GM19397 (cell line): Measurements from ENCODE around the gene CACNA1D.

Experiments used
- ATAC-seq: cut with Tn5 transposase; IDR thresholded peaks from one replicate; pipeline ENCODE4 v1.9.1; 2021; ENCODE audit warnings: mild to moderate bottlenecking, moderate library complexity; ENCODE audit not compliant: unreplicated experiment

Gene CACNA1D

DNA sequence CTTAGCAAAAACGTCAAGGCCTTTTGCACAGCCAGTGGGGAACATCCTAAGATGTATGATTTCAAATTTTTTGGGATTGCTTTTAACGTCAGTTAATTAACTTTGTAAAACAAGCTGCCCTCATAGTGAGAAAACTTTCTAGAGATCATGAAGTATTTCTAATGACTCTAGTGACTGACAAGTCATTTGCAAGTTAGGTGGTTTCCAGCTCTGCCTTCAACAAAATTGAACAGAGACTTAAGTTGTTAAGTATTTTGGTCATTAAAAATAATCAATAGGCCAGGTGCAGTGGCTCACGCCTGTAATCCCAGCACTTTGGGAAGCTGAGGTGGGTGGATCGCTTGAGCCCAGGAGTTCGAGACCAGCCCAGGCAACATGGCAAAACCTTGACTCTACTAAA, 280.6 kb downstream of the CACNA1D start:
- no peak for ATAC-seq

DNA sequence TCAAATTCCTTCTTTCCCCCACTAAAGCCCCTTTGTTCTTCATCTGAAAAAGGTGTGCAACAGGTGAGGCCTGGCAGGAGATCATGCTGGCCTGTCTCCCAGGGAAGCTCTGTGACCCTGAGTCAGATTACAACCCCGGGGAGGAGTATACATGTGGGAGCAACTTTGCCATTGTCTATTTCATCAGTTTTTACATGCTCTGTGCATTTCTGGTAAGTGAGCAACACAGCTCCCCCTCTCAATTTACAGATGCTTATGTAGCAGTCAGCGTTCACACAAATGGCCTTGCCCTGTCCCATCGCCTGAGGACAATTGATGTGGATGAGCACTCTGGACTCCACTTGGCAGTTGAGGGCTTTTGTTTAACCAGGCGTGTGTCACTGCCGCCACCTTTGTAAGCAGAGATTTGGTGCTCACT, 281.4 kb downstream of the CACNA1D start:
- ATAC-seq, result no peak

DNA sequence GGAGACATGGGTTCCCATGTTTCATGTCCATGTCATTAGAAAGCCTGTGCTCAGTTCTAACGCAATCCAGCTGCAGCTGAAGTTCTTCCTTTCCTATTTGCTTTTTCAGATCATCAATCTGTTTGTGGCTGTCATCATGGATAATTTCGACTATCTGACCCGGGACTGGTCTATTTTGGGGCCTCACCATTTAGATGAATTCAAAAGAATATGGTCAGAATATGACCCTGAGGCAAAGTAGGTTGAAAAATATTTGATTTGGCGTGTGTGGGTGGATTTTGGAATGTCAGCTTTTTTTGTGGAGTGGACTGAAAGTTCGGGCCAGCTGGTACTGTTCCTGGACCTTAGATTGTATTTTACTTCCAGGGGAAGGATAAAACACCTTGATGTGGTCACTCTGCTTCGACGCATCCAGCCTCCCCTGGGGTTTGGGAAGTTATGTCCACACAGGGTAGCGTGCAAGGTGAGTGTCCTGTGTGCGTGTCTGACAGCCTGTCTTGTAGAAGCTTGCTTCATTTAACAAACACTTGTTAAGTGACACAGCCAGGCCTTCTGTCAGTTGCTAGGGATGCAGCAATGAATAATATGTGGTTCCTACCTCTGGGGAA, 282.2 kb downstream of the CACNA1D start:
- ATAC-seq, result no peak

DNA sequence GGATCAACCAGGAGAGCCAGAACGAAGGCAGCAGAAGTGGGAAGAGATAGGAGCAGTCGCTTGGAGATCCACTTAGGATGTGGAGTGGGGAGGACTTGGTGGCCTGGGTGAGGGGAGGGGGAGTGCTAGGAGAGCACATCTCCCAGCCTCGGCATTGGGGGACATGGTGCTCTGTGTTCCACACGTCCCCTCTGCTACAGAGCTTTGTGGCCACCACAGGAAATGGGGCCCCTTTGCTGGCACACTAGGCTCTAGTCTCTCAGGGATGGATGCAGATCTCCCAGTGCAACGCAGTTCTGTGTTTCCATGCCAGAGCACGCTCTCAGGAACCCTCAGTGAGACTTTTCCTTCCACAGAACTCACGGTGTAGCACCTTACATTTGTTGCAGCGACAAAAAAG, 283.1 kb downstream of the CACNA1D start:
- ATAC-seq, result no peak

DNA sequence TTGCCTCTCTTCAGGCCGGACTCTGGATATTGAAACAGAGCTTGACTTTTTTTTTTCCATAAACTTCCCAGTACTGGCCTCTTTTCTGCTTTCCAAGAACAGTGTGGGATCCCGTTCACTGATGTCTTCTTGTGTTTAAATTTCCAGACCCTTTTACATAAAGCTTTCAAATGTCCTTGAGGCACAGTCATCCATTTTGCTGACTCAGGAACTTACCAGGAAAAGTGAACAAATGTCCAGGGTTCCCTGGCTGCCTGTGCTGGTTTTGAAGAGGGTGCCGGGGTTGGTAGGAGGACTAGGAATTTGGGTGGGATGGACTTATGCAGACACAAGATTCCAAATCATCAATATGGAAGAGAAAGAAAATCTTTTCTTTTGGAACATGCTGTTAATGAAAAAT, 283.7 kb downstream of the CACNA1D start:
- no peak for ATAC-seq

DNA sequence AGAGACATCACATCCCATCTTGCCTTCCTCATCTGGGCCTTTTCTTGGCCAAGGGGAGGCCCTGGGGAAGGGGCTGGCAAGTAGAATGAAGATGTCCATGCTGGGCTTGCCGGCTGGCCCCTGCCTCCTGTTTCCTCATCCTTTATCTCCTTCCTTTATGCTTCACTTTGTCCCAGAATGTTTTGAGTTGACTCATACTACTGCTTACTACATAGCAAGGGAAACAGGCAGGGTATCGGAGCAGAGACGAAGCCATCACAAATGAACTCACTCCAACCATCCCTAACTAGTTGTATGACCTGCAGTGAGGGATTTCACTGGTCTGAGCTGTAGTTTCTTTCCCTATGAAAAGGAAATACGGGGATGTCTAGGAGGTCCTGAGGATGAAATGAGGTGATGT, 285.8 kb downstream of the CACNA1D start:
- no peak for ATAC-seq

DNA sequence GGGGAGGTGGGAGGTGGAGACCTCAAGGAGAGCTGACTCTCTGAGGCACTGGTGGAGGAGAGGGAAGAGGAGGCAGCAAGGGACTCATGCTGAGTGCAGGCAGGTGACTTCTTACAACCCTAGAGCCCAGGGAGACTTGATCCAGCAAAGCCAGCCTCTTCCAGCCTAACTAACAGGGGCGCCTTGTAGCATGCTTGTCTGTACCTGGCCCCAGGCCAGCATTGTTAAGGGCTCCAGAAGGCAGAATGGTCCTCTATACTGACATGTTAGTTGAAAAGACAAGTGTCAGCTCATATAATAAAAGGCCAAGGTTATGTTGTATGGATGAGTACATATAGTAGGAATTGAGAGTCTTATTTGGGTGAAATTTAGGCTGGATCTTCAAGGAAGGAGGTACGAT, 286.4 kb downstream of the CACNA1D start:
- no peak for ATAC-seq

DNA sequence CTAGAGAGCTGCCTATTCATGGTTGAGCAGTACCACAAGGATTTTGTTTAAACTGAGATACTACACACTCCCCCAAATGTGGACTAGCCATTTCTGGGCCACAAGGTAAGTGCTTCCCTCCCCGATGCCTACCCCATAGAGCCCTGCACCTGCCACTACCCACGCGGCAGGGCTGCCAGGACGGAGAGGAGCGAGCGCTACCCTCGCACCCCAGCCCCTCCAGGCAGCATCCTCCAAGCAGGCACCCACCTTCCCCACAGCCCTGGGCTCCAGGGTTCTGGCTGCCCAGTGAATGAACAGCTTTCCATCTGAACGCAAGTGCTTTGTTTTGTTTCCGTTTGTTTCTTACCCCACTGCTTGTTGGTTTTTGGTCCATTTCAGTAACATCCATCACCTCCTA, 292.6 kb downstream of the CACNA1D start:
- no peak for ATAC-seq

DNA sequence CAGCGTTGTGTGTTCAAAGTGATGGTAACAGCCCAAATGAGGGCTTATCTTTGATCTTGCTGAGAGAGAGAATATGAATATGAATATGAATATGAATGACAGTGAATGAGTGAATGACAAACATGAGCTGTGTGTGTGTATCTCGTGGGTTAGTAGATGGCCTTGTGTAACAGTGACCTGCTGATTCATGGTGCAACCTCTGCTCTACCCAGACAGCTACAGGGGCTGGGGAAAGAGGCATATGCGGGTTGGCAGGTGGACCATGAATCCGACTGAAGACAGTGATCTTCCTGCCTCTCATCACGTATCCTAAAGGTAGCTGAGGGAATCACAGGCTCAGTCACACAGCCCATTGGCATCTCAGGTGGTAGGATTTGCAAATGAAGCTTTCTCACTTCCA, 293.6 kb downstream of the CACNA1D start:
- ATAC-seq, result no peak

DNA sequence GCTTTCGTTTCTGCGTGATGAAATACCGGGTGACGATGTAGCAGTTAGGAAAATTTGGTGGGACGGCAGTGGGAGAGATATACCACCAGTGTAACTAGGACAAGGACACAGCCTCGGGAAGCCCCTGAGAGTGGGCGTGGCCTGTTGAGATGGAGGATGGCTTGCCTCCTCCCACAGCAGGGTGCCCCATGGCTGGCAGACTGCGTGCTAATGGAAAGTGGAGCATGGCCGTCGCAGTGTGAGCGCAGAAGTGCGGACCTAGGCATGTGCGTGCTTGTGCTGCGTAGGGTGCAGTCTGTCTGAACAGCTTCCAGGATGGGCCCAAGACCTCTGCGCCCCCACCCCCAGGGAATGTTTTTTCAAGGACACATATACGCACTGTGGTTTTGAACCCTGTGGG, 295.0 kb downstream of the CACNA1D start:
- no peak for ATAC-seq

DNA sequence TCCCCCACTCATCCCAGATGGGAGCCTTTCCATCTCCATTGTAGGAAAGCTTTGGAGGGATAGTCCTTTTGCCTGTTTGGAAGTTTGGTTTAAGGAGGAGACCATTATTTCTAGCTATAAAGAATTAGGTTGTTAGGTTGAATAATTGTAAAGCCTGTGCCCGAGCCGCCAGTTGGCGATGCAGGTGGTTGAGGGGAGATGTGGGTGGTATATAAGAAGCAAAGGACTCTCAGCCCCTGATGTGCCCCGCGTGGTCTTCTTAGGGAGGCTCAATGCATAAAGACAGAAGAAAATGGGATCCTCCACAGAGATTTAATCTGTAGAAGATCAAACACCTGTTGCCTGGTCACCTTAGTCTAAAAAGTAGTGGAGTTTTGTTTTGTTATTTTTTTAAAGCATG, 296.1 kb downstream of the CACNA1D start:
- no peak for ATAC-seq

DNA sequence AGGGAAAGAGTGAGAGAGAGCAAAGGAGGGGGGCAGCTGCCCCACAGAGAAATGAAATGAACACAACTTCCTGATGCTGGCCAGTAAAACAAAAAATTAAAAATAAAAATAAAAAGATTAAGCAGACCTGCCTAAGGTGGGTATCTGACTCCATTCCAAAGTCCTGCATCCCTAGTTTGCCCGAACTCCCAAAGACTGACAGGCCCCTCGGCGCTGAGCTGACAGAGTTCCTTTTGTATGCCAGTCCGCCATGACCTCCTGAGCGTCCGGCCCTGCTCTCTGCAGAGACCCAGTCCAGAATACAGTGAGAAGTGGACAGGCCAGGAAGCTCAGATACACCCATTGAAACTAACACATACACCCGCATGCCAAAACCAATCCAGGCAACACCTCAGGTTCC, 296.9 kb downstream of the CACNA1D start:
- ATAC-seq, result no peak

DNA sequence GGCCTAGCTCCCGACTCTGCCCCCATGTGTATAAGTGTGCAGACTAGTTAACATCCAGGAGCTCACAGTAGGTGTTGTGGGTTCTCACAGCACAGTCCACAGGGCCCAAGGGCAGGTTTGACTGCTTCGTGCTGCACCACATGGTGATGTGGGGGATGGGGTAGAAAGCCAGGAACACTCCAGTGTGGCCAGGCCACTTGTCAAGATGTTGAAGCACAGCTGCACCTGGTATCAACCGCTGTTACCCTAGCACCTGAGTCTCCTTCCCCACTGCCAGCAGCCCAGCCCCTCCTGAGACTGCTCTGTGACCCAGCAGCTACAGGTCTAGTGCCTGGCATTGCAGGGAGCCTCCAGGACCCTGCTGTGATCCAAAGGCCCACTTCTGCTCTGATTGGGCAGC, 298.5 kb downstream of the CACNA1D start:
- ATAC-seq, result no peak

DNA sequence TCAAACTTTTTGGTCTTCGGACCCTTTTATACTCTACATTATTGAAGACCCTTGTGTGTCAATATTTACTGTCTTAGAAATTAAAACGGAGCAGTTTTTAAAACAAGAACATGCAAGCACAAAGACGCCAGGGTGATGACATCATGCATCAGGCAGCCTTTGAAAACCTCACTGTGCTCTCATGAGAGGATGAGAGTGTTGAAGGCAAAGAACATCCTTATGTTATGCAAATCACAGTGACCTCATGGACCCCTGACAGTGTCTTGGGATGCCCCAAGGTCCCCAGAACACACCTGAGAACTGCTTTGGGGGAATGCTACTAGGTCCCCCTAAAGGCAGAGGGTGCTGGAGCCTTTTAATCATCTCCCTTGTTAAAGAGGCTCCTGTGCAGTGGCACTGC, 300.2 kb downstream of the CACNA1D start:
- no peak for ATAC-seq

DNA sequence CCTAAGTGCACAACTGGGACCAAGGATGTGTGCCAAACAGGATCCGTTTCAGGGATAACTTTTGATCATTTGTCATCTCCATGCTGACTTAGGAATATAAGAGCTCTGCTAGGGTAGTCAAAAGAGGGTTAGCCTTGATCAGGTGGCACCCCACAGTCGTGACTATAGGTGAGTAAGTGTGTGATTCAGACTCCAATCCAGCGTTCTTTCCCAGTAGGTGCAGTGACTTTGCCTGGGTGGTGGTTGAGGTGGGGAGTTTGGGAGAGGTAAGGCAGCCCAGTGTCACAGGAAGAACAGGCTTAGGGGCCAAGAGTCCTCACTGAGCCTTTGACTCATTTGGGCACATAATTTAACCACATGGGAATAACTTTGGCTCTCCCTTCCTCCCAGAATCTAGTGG, 300.8 kb downstream of the CACNA1D start:
- no peak for ATAC-seq

DNA sequence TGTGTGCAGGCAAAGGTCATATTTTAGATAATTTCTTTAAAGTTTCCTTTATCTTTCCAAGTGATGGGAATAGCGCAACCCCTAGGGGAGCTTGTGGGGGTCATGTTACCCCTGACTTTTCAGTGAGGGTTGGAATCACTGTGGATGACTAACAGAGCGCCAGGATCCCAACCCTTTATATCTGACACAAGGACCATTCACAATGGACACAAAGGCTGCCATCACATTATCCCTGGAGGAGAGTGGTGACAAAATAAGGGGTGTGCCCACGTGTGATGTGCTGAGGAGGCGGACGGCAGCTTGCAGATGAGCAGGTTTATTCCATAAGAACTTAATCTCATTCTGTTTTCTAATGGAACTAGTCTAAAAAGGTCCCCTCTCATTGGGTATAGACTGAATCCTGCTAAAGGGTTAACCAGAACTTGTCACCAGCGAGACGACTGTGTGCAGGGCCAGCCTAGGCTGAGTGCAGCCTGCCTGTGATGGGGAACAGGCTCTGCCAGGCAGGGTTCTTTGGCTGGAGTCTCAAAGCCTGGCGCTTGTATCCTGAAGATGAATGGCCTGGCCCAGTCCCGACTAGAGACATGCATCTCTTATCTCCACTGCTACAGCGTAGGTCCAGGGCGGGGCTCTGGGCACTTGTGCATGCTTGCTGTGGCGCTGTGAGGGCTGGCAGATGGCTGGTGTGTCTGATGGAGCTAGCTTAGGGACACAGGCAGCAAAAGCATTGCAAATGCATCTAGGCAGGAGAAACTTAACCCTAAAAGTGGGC, 301.6 kb downstream of the CACNA1D start:
- no peak for ATAC-seq

DNA sequence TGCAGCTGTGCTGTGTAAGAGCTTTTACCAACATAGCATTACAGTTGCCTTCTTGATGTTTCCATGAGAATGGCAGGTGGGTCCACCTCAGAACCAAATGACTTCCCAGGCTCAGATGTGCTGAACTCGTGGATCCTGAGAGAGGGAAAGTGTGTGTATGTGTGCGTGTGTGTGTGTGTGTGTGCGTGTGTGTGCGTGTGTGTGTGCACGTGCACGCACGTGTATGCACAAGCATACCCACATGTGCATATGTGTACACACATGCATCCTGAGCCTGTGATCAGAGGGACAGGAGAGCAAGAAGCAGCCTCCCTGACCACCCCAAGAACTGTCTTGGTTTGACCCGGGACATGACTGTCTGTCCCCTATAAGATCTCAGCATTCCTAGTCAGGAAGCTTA, 303.7 kb downstream of the CACNA1D start:
- ATAC-seq, result no peak

DNA sequence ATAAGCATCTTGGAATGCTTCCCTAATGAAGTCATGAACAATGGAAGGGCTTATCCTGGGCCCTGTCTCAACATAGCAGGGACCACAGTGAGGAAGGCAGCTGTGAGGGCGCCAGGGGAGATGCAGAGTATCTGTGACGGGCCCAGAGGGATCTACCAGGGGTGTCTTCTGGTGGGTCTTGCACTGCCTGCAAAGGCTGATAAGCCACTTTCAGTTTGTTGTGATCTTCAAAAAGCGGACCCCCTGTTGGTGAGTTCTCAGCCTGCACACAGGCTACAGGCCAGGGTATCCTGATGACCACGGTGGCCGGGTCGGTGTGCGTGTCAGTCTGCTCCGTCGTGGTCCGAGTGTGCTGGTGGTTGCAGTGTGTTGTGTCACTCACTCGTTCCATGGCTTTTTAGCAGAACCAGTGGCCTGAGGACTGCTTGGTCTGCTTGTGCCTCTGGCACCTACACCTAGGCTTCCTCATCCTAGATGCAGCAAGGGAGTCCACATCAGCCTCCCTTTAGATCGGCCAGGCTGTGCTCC, 305.0 kb downstream of the CACNA1D start:
- ATAC-seq, result no peak

DNA sequence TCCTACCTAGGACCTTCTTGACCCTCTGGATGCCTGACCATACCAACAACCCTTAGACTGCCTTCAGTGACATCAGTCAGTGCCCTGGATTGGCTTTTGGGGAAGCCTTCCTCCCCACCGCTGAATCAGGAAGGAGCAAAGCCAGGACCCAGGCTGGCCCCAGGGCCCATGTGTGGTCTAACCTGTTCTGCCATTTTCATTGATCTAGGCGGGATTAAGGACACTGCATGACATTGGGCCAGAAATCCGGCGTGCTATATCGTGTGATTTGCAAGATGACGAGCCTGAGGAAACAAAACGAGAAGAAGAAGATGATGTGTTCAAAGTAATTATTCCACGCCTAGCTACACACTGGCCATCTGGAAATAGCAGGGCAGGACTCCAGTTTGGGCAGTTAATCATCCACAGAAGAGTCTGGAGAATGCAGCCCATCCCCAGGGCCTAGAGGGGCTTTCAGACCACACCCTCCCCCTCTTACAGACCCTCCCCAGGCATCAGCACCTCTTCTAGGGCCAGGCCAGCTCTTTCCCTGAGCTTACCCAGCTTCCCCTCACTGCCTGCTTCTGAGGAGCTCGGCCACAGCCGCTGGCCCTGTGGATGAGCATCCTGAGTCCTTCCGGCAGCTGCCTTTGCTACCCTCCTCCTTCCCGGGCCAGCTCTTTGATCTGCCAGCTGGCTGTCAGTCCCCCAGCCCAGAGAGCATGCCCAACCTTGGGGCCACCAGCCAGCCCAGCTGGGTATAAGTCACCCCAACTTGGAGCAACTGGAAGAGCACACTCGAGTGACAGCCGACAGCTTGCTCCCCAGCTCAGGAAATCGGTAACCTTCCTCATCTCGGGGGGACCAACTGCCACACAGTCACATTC, 305.9 kb downstream of the CACNA1D start:
- ATAC-seq, result no peak

DNA sequence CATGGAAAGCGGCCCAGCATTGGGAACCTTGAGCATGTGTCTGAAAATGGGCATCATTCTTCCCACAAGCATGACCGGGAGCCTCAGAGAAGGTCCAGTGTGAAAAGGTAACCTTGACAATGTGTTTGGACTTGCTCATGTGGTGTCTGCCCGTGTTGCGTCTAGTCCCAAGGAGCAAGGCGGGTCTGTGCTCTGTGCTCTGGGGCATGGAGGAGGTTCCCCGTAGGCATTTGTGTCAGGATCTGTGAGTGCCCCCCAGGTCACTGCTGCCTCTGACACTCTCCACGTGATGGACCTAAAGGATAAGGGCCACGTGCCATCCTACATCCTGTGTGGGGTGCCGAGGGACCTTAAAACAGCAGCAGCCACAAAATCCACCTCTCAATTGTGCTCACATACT, 306.9 kb downstream of the CACNA1D start:
- no peak for ATAC-seq

DNA sequence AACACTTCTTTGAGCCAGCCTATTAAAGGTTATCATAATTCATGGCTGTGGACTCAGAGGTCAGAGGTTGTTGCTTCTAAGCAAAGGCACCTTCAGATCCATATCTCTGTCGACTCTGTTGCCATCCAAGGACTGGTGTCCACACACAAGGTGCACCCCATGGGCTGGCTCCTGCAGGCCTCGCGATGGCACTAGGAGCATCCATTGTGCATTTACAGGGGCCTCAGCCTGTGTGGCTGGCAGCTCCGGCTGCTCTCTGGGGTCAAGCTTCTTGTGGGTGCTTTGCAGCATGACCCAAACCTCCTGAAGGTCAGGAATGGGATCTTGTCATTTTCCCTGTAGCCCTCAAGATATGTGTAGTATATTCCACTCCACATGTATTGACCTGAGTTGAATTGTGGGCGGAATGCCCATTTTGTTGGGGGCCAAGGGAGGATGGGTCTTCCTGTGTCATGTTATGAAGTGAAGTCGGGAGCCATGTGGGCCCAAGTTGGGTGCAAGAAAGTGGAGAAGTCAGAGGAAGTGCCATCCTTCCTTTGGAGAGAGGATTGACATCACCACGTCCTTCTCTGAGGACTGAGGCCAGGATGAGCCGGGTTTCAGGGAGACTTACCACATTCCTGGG, 308.0 kb downstream of the CACNA1D start:
- no peak for ATAC-seq
